HepG2 (cell line): ENCODE results near the gene INSYN2B. TPM values are rescaled to one million over a fixed set of nuclear protein-coding genes. Genes with fewer than 3 reads are reported as not detected.

Source experiments
- ATAC-seq: fragments of 200-7000 bp; cut with Tn5 transposase; 3 replicates; pipeline ENCODE4 v1.9.1; 2020; ENCODE audit warnings: mild to moderate bottlenecking, moderate library complexity
- BruUV-seq: library from RNA; stranded (reverse); fragments of 400-500 nt; replicated peaks from 2 replicates; lab custom pipeline; 2021; lab: Mats Ljungman, UMichigan
- CTCF ChIA-PET: fragments of 300-600 bp; formaldehyde crosslinking; extraction: SDS; loops from one replicate; lab custom pipeline; 2021; ENCODE audit warnings: low total read pairs, inconsistent platforms, low intra/inter-chr PET ratio; lab: Yijun Ruan, JAX
- POLR2A ChIA-PET: fragments of 350-600 bp; sonication (Branson Sonifier 250); formaldehyde crosslinking; loops from one replicate; lab custom pipeline; 2020; ENCODE audit warnings: antibody characterized with exemption, inconsistent platforms; lab: Yijun Ruan, JAX
- DNase-seq: peaks from one replicate; pipeline ENCODE4 v3.0.0-alpha.2; 2015; ENCODE audit warnings: low spot score
- FAIRE-seq: peaks from 3 replicates; lab custom pipeline; 2011; peaks lifted over from hg19 to GRCh38; lab: Jason Lieb, UNC
- H2AFZ ChIP-seq: one replicate; pipeline ENCODE4 v1.6.1; 2011; ENCODE audit warnings: low read length, inconsistent platforms
- H3K27ac ChIP-seq: fragments of 300-600 bp; 3 replicates; pipeline ENCODE4 v1.8.0; 2011; ENCODE audit warnings: mixed run types, mild to moderate bottlenecking, mixed read lengths, low read length, inconsistent platforms; ENCODE audit not compliant: insufficient read depth; ENCODE audit errors: extremely low read length
- H3K27me3 ChIP-seq, 2 experiments: fragments of 200-600 bp in 1 of 2; 2 replicates in 1 of 2; 3 replicates in 1 of 2; pipeline versions ENCODE4 v1.6.0 to v1.8.0; 2011; ENCODE audit warnings: low read length in 2 of 2, mild to moderate bottlenecking in 2 of 2, moderate library complexity in 2 of 2, inconsistent platforms in 1 of 2; ENCODE audit not compliant: insufficient read depth in 2 of 2, control insufficient read depth in 1 of 2
- H3K36me3 ChIP-seq, 2 experiments: fragments of 200-600 bp in 1 of 2; replicated peaks in 1 of 2; 2 replicates in 1 of 2; 3 replicates in 1 of 2; pipeline versions ENCODE4 v1.5.1 to v1.8.0; 2011; ENCODE audit warnings: low read length in 2 of 2, inconsistent platforms in 1 of 2; ENCODE audit not compliant: insufficient read depth in 2 of 2, control insufficient read depth in 1 of 2
- H3K4me1 ChIP-seq: 2 replicates; pipeline ENCODE4 v1.5.1; 2012; ENCODE audit warnings: low read length, inconsistent platforms; ENCODE audit not compliant: insufficient read depth
- H3K4me2 ChIP-seq: 2 replicates; pipeline ENCODE4 v1.6.0; 2011; ENCODE audit warnings: low read depth, low read length, inconsistent platforms
- H3K4me3 ChIP-seq, 3 experiments: fragments of 200-600 bp in 1 of 3; sonication (generic), shearing (Covaris generic) in 1 of 3; replicated peaks in 1 of 3; 2 replicates each; pipeline ENCODE4 v1.5.1; 2011 to 2016; ENCODE audit warnings: low read length in 3 of 3, inconsistent platforms in 2 of 3, low read depth in 2 of 3, mild to moderate bottlenecking in 2 of 3, control low read depth in 1 of 3, mixed read lengths in 1 of 3; ENCODE audit not compliant: insufficient read depth in 1 of 3
- H3K79me2 ChIP-seq: one replicate; pipeline ENCODE4 v1.6.1; 2011; ENCODE audit warnings: low read length, inconsistent platforms; ENCODE audit not compliant: insufficient read depth
- H3K9ac ChIP-seq: 2 replicates; pipeline ENCODE4 v1.6.0; 2011; ENCODE audit warnings: mild to moderate bottlenecking, low read depth, low read length, inconsistent platforms; ENCODE audit not compliant: insufficient read depth
- H3K9me3 ChIP-seq: 2 replicates; pipeline ENCODE4 v1.5.1; 2012; ENCODE audit warnings: mild to moderate bottlenecking, low read length
- H4K20me1 ChIP-seq: 2 replicates; pipeline ENCODE4 v1.6.0; 2011; ENCODE audit warnings: inconsistent platforms, mild to moderate bottlenecking, low read length, moderate library complexity; ENCODE audit not compliant: insufficient read depth
- CENPBD1 ChIP-seq: sonication (generic); formaldehyde crosslinking; IDR thresholded peaks from 2 replicates; pipeline ENCODE4 v1.8.0; 2022; ENCODE audit warnings: missing genetic modification reagents, low read depth, mild to moderate bottlenecking, borderline replicate concordance
- MEIS1 ChIP-seq: sonication (generic); formaldehyde crosslinking; IDR thresholded peaks from 2 replicates; pipeline ENCODE4 v1.9.0; 2021; ENCODE audit warnings: mild to moderate bottlenecking, missing genetic modification reagents, moderate library complexity, borderline replicate concordance
- PHF5A ChIP-seq: IDR thresholded peaks from one replicate; pipeline ENCODE4 v1.6.1; 2018; ENCODE audit warnings: low read depth, missing genetic modification reagents; ENCODE audit not compliant: unreplicated experiment
- RFX3 ChIP-seq: IDR thresholded peaks from 2 replicates; pipeline ENCODE4 v1.6.1; 2016; ENCODE audit warnings: missing biosample characterization, missing genetic modification reagents
- SIN3B ChIP-seq: fragments of 150-350 bp; IDR thresholded peaks from 2 replicates; pipeline ENCODE4 v1.6.1; 2014; ENCODE audit warnings: low read length
- ZFP41 ChIP-seq: sonication (generic); formaldehyde crosslinking; IDR thresholded peaks from 2 replicates; pipeline ENCODE4 v1.4.0; 2020; ENCODE audit warnings: mild to moderate bottlenecking, missing genetic modification reagents, borderline replicate concordance
- ZNF414 ChIP-seq: sonication (generic); formaldehyde crosslinking; IDR thresholded peaks from 2 replicates; pipeline ENCODE4 v1.5.0; 2020; ENCODE audit warnings: missing genetic modification reagents
- ZNF530 ChIP-seq: sonication (generic); formaldehyde crosslinking; IDR thresholded peaks from 2 replicates; pipeline ENCODE4 v1.5.0; 2020; ENCODE audit warnings: low read depth, mild to moderate bottlenecking, missing genetic modification reagents
- ZSCAN29 ChIP-seq: sonication (generic); formaldehyde crosslinking; conservative IDR thresholded peaks from 2 replicates; pipeline ENCODE4 v1.4.0; 2020; ENCODE audit warnings: mild to moderate bottlenecking, missing genetic modification reagents
- ZSCAN31 ChIP-seq: sonication (generic); formaldehyde crosslinking; IDR thresholded peaks from 2 replicates; pipeline ENCODE4 v1.5.0; 2020; ENCODE audit warnings: low read depth, mild to moderate bottlenecking, missing genetic modification reagents
- ZSCAN5A ChIP-seq: sonication (generic); formaldehyde crosslinking; IDR thresholded peaks from 2 replicates; pipeline ENCODE4 v1.8.0; 2022; ENCODE audit warnings: mild to moderate bottlenecking, missing genetic modification reagents, borderline replicate concordance
- WGBS: methylation state at CpG from one replicate; pipeline ENCODE4 v1.1.6; 2017; ENCODE audit warnings: low lambda C conversion rate; 5-methylcytosine and 5-hydroxymethylcytosine counted together
- in situ Hi-C: cut with HindIII; loops from 2 replicates; pipeline ENCODE4 v1.10.0; 2017; ENCODE audit warnings: low pct_unique_long_range_greater_than_20kb; ENCODE audit not compliant: extremely low pct_ligation_motif_present
- intact Hi-C: fragments of 100-400 bp; cut with micrococcal nuclease; formaldehyde crosslinking; loops from one replicate; pipeline ENCODE4 v1.10.0; 2022; ENCODE audit not compliant: unreplicated experiment
- polyA plus RNA-seq, 8 experiments: library from polyadenylated mRNA; depleted of rRNA in 3 of 8; stranded (reverse) in 7 of 8; unstranded in 1 of 8; fragments of >200 nt; fragmentation: Illumina TruSeq in 4 of 8; extraction: Trizol in 4 of 8; gene quantifications; 2 replicates each; pipeline versions ENCODE4 v1.2.1 to v1.2.3, GENCODE V29; 2011 to 2016; ENCODE audit warnings: low read depth in 4 of 8, missing spikeins in 1 of 8, mixed read lengths in 1 of 8; ENCODE audit not compliant: insufficient read depth in 1 of 8
- total RNA-seq, 5 experiments: library from RNA; depleted of rRNA; stranded (reverse); fragments of >200 nt; fragmentation: Illumina TruSeq; extraction: Trizol; gene quantifications; 2 replicates each; pipeline ENCODE4 v1.2.3, GENCODE V29; 2016; ENCODE audit warnings: low read depth in 1 of 5
- TF ChIP-seq, protein P1 (sequence below), 2 experiments: sonication (generic) in 1 of 2; formaldehyde crosslinking in 1 of 2; IDR thresholded peaks; 2 replicates each; pipeline versions ENCODE4 v1.4.0 to v1.6.1; 2018 to 2020; ENCODE audit warnings: missing genetic modification reagents in 2 of 2, borderline replicate concordance in 1 of 2, low read depth in 1 of 2, mild to moderate bottlenecking in 1 of 2, missing biosample characterization in 1 of 2

Gene INSYN2B
- total and polyA plus RNA-seq, 2 of the 13 experiments (the other 11 are each of a cell fraction or from before 2014, with no cell fraction given) = not detected

- Histone ChIP-seq H3K79me2 (no peaks in the 10 kb centered on the region), H4K20me1 (no peaks in the 10 kb centered on the region), H3K27me3 (peaks cover 0 to 3% of the 10 kb centered on the region in 2 experiments; a peak in 1 of 5 replicates), H3K36me3 (no peaks in the 10 kb centered on the region), H3K4me1 (no peaks in the 10 kb centered on the region), H3K27ac (no peak overlapping the region), H3K4me3 (no peak overlapping the region), H3K4me2 (no peak overlapping the region), H3K9me3 (no peaks in the 10 kb centered on the region), H2AFZ (no peak overlapping the region), H3K9ac (no peak overlapping the region)
- CTCF ChIA-PET = no interaction called here
- no TSS peak for BruUV-seq
- FAIRE-seq (no peak), ATAC-seq (no peak), DNase-seq (no peak)
- intact Hi-C loops (no loop called here), in situ Hi-C loops (no loop called here)
- POLR2A ChIA-PET = no interaction called here
- 48% methylated on average over 6 of the region's 8 CpGs for WGBS
- no peak for TF ChIP-seq ZNF414 (CRISPR knock-in tag)
- TF ChIP-seq ZNF530 (CRISPR knock-in tag) = no peak
- no peak for TF ChIP-seq ZSCAN31
- TF ChIP-seq RFX3 (CRISPR knock-in tag) = no peak
- TF ChIP-seq ZSCAN5A (CRISPR knock-in tag) = no peak
- no peak for TF ChIP-seq ZSCAN29
- no peak for TF ChIP-seq MEIS1
- TF ChIP-seq ZFP41 (CRISPR knock-in tag) = no peak
- TF ChIP-seq SIN3B = no peak
- TF ChIP-seq PHF5A (CRISPR knock-in tag) = no peak
- no peak for TF ChIP-seq CENPBD1 (CRISPR knock-in tag)
- TF ChIP-seq, protein P1, sequence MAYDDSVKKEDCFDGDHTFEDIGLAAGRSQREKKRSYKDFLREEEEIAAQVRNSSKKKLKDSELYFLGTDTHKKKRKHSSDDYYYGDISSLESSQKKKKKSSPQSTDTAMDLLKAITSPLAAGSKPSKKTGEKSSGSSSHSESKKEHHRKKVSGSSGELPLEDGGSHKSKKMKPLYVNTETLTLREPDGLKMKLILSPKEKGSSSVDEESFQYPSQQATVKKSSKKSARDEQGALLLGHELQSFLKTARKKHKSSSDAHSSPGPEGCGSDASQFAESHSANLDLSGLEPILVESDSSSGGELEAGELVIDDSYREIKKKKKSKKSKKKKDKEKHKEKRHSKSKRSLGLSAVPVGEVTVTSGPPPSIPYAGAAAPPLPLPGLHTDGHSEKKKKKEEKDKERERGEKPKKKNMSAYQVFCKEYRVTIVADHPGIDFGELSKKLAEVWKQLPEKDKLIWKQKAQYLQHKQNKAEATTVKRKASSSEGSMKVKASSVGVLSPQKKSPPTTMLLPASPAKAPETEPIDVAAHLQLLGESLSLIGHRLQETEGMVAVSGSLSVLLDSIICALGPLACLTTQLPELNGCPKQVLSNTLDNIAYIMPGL (CRISPR knock-in tag; IDR thresholded peaks at IDR 0.05; ENCODE audit: borderline replicate concordance in 1 of 2, low read depth in 1 of 2) = no peak
Observed at GRCh38 chr5:169991115-169991869, 11.0 kb upstream of the INSYN2B start.
